Measurements from ENCODE around the gene PIERCE2. TPM values are rescaled to one million over a fixed set of nuclear protein-coding genes. Genes with fewer than 3 reads are reported as not detected.
A peak's percentile ranks its signal among the peaks of the same experiment; 100 is the strongest.

PIERCE2 gene
- total and polyA plus RNA-seq, 2 experiments from 2014 or later: 2.6 to 3.8 TPM

- Mint-ChIP-seq H3K4me3 (no peak overlapping the region), H3K36me3 (ENCODE audit: low read depth) (no peaks in the 10 kb centered on the region), H3K4me1 (peaks cover 4% of the 10 kb centered on the region), H3K27ac (peak overlapping the region; percentile 24; the same call in 1 of the 2 replicates), H3K9me3 (no peaks in the 10 kb centered on the region), H3K27me3 (ENCODE audit: insufficient read depth, low read depth, poor library complexity) (no peaks in the 10 kb centered on the region)
- ATAC-seq (no peak), DNase-seq (ENCODE audit: low spot score) (no peak)
- Histone ChIP-seq H3K4me1 (ENCODE audit: insufficient read depth) (0 out of 2 replicates have a peak, but pooled peaks cover 4% of the 10 kb centered on the region), H3K27ac (ENCODE audit: low read depth) (no peak overlapping the region), H3K4me2 (no peak overlapping the region), H3K27me3 (ENCODE audit: insufficient read depth) (no peaks in the 10 kb centered on the region), H3K36me3 (ENCODE audit: insufficient read depth) (no peaks in the 10 kb centered on the region), H3K9me2 (ENCODE audit: insufficient read depth) (no peaks in the 10 kb centered on the region), H4K20me1 (replicated peaks; ENCODE audit: insufficient read depth) (no peaks in the 10 kb centered on the region), H2AFZ (no peak overlapping the region), H3K4me3 (no peak overlapping the region), H3F3A (replicated peaks; ENCODE audit: low read depth) (no peaks in the 10 kb centered on the region), H3K79me2 (replicated peaks; ENCODE audit: insufficient read depth) (no peaks in the 10 kb centered on the region)
- TF ChIP-seq EZH2phosphoT487 (IDR thresholded peaks at IDR 0.05; ENCODE audit: unreplicated experiment) (no peak), NANOG (IDR thresholded peaks at IDR 0.05; ENCODE audit: borderline replicate concordance) (no peak), ETS1 (IDR thresholded peaks at IDR 0.05) (no peak), POLR2AphosphoS5 (IDR thresholded peaks at IDR 0.05; ENCODE audit: low read depth) (no peak), CREB1 (CRISPR knock-in tag; IDR thresholded peaks at IDR 0.05; ENCODE audit: low read depth) (no peak), JUNB (IDR thresholded peaks at IDR 0.05; ENCODE audit: unreplicated experiment) (no peak), REST (IDR thresholded peaks at IDR 0.05; ENCODE audit: unreplicated experiment) (no peak), EZH2 (IDR thresholded peaks at IDR 0.05; ENCODE audit: low read depth, unreplicated experiment) (no peak), CTCF (conservative IDR thresholded peaks at IDR 0.05; ENCODE audit: low read depth in 2 of 2) (no peak), ZNF331 (CRISPR knock-in tag; IDR thresholded peaks at IDR 0.05; ENCODE audit: low read depth) (no peak), ZNF114 (CRISPR knock-in tag; IDR thresholded peaks at IDR 0.05) (no peak), STAT1 (IDR thresholded peaks at IDR 0.05; ENCODE audit: unreplicated experiment) (no peak)
- TF ChIP-seq, protein P1, sequence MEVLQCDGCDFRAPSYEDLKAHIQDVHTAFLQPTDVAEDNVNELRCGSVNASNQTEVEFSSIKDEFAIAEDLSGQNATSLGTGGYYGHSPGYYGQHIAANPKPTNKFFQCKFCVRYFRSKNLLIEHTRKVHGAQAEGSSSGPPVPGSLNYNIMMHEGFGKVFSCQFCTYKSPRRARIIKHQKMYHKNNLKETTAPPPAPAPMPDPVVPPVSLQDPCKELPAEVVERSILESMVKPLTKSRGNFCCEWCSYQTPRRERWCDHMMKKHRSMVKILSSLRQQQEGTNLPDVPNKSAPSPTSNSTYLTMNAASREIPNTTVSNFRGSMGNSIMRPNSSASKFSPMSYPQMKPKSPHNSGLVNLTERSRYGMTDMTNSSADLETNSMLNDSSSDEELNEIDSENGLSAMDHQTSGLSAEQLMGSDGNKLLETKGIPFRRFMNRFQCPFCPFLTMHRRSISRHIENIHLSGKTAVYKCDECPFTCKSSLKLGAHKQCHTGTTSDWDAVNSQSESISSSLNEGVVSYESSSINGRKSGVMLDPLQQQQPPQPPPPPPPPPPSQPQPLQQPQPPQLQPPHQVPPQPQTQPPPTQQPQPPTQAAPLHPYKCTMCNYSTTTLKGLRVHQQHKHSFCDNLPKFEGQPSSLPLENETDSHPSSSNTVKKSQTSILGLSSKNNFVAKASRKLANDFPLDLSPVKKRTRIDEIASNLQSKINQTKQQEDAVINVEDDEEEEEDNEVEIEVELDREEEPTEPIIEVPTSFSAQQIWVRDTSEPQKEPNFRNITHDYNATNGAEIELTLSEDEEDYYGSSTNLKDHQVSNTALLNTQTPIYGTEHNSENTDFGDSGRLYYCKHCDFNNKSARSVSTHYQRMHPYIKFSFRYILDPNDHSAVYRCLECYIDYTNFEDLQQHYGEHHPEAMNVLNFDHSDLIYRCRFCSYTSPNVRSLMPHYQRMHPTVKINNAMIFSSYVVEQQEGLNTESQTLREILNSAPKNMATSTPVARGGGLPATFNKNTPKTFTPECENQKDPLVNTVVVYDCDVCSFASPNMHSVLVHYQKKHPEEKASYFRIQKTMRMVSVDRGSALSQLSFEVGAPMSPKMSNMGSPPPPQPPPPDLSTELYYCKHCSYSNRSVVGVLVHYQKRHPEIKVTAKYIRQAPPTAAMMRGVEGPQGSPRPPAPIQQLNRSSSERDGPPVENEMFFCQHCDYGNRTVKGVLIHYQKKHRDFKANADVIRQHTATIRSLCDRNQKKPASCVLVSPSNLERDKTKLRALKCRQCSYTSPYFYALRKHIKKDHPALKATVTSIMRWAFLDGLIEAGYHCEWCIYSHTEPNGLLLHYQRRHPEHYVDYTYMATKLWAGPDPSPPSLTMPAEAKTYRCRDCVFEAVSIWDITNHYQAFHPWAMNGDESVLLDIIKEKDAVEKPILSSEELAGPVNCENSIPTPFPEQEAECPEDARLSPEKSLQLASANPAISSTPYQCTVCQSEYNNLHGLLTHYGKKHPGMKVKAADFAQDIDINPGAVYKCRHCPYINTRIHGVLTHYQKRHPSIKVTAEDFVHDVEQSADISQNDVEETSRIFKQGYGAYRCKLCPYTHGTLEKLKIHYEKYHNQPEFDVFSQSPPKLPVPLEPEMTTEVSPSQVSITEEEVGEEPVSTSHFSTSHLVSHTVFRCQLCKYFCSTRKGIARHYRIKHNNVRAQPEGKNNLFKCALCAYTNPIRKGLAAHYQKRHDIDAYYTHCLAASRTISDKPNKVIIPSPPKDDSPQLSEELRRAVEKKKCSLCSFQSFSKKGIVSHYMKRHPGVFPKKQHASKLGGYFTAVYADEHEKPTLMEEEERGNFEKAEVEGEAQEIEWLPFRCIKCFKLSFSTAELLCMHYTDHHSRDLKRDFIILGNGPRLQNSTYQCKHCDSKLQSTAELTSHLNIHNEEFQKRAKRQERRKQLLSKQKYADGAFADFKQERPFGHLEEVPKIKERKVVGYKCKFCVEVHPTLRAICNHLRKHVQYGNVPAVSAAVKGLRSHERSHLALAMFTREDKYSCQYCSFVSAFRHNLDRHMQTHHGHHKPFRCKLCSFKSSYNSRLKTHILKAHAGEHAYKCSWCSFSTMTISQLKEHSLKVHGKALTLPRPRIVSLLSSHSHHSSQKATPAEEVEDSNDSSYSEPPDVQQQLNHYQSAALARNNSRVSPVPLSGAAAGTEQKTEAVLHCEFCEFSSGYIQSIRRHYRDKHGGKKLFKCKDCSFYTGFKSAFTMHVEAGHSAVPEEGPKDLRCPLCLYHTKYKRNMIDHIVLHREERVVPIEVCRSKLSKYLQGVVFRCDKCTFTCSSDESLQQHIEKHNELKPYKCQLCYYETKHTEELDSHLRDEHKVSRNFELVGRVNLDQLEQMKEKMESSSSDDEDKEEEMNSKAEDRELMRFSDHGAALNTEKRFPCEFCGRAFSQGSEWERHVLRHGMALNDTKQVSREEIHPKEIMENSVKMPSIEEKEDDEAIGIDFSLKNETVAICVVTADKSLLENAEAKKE (CRISPR knock-in tag; IDR thresholded peaks at IDR 0.05): no peak
These were observed 5.6 kb upstream of the PIERCE2 start for GRCh38 chr15:55402707-55403106.
